Measurements from ENCODE around the gene ZNF692.
"Not testable (repeated sequence)": the region's sequence is repeated elsewhere in the genome, so short reads cannot be mapped to it uniquely, and the experiment has no call there.

The ZNF692 gene

GRCh38 chr1:248849152-248849551 is 9.7 kb downstream of the ZNF692 start:
- DNase-seq (ENCODE audit: low read depth in 2 of 2), result no peak

- no peak for DNase-seq (ENCODE audit: low read depth in 2 of 2)
These were observed 10.3 kb downstream of the ZNF692 start for GRCh38 chr1:248848602-248849001.

- DNase-seq (ENCODE audit: low read depth in 2 of 2), result no peak
These were observed 10.8 kb downstream of the ZNF692 start for GRCh38 chr1:248847956-248848561.

GRCh38 chr1:248847181-248847955 is 11.5 kb downstream of the ZNF692 start:
- no peak for DNase-seq (ENCODE audit: low read depth in 2 of 2)

GRCh38 chr1:248844526-248844925 is 14.4 kb downstream of the ZNF692 start:
- no peak for DNase-seq (ENCODE audit: low read depth in 2 of 2)

GRCh38 chr1:248843687-248844086 is 15.2 kb downstream of the ZNF692 start:
- no peak for DNase-seq (ENCODE audit: low read depth in 2 of 2)

GRCh38 chr1:248842781-248843331 is 16.0 kb downstream of the ZNF692 start:
- DNase-seq (ENCODE audit: low read depth in 2 of 2), result no peak

GRCh38 chr1:248841702-248842395 is 17.0 kb downstream of the ZNF692 start:
- no peak for DNase-seq (ENCODE audit: low read depth in 2 of 2)

GRCh38 chr1:248840946-248841345 is 17.9 kb downstream of the ZNF692 start:
- DNase-seq (ENCODE audit: low read depth in 2 of 2), result no peak

- no peak for DNase-seq (ENCODE audit: low read depth in 2 of 2)
These were observed 19.7 kb downstream of the ZNF692 start for GRCh38 chr1:248839168-248839555.

GRCh38 chr1:248838357-248839167 is 20.3 kb downstream of the ZNF692 start:
- peak; percentile 69 to 77 for DNase-seq (ENCODE audit: low read depth in 2 of 2)

GRCh38 chr1:248837781-248838356 is 21.0 kb downstream of the ZNF692 start, which contains the start of gene ZNF672:
TSS of gene ZNF672 (plus strand) at chr1:248838224. CDS start at chr1:248847275, 9,051 bp downstream.
- DNase-seq (ENCODE audit: low read depth in 2 of 2), result peak; percentile 88 to 92

- DNase-seq (ENCODE audit: low read depth in 2 of 2), result no peak
These were observed 21.7 kb downstream of the ZNF692 start for GRCh38 chr1:248837045-248837780.

- no peak for DNase-seq (ENCODE audit: low read depth in 2 of 2)
These were observed 24.4 kb downstream of the ZNF692 start for GRCh38 chr1:248834343-248834940.

- DNase-seq (ENCODE audit: low read depth in 2 of 2), result no peak
These were observed 27.0 kb downstream of the ZNF692 start for GRCh38 chr1:248831842-248832241.

- DNase-seq (ENCODE audit: low read depth in 2 of 2), result not testable (repeated sequence)
These were observed 28.2 kb downstream of the ZNF692 start for GRCh38 chr1:248830718-248831017.

GRCh38 chr1:248828845-248829244 is 30.0 kb downstream of the ZNF692 start:
- no peak for DNase-seq (ENCODE audit: low read depth in 2 of 2)

GRCh38 chr1:248825909-248826760 is 32.8 kb downstream of the ZNF692 start, which contains the start of gene SH3BP5L:
TSS of gene SH3BP5L (minus strand) at chr1:248825915. CDS start at chr1:248824935, 980 bp downstream.
- DNase-seq (ENCODE audit: low read depth in 2 of 2), result peak; percentile 88 to 89

- no peak for DNase-seq (ENCODE audit: low read depth in 2 of 2)
These were observed 33.3 kb downstream of the ZNF692 start for GRCh38 chr1:248825573-248825908.
